DOHH2 (cell line): ENCODE measurements around the gene SNIP1.

Experiments used
- H3F3A ChIP-seq: fragments of 200-600 bp; sonication (generic), shearing (Covaris generic); 2 replicates; pipeline ENCODE4 v1.6.0; 2016; ENCODE audit warnings: antibody characterized with exemption, mild to moderate bottlenecking; ENCODE audit not compliant: control insufficient read depth, insufficient read depth
- H3K27ac ChIP-seq: fragments of 200-600 bp; sonication (generic); 2 replicates; pipeline ENCODE4 v1.5.1; 2014; ENCODE audit warnings: low read depth, mild to moderate bottlenecking, low read length, moderate library complexity
- H3K27me3 ChIP-seq: fragments of 200-600 bp; sonication (generic); 2 replicates; pipeline ENCODE4 v1.6.1; 2014; ENCODE audit warnings: mild to moderate bottlenecking, low read length, mixed read lengths; ENCODE audit not compliant: control insufficient read depth
- H3K36me3 ChIP-seq: fragments of 200-600 bp; sonication (generic); 2 replicates; pipeline ENCODE4 v1.6.1; 2014; ENCODE audit warnings: mild to moderate bottlenecking, low read length, moderate library complexity, mixed read lengths; ENCODE audit not compliant: control insufficient read depth
- H3K4me1 ChIP-seq: fragments of 200-600 bp; sonication (generic); 2 replicates; pipeline ENCODE4 v1.6.1; 2014; ENCODE audit warnings: mild to moderate bottlenecking, low read length, mixed read lengths; ENCODE audit not compliant: control insufficient read depth
- H3K4me2 ChIP-seq: fragments of 200-600 bp; sonication (generic); 2 replicates; pipeline ENCODE4 v1.6.0; 2014; ENCODE audit warnings: mild to moderate bottlenecking, low read length, moderate library complexity
- H3K4me3 ChIP-seq: fragments of 200-600 bp; sonication (generic); 2 replicates; pipeline ENCODE4 v1.5.1; 2014; ENCODE audit warnings: mild to moderate bottlenecking, low read length, mixed read lengths
- H3K79me2 ChIP-seq: fragments of 200-600 bp; sonication (generic); 2 replicates; pipeline ENCODE4 v1.6.1; 2014; ENCODE audit warnings: mild to moderate bottlenecking, low read length, mixed read lengths; ENCODE audit not compliant: control insufficient read depth
- H3K9me2 ChIP-seq: fragments of 200-600 bp; sonication (generic); replicated peaks from 2 replicates; pipeline ENCODE4 v1.6.1; 2014; ENCODE audit warnings: mild to moderate bottlenecking, low read length, mixed read lengths; ENCODE audit not compliant: control insufficient read depth
- H3K9me3 ChIP-seq: fragments of 200-600 bp; sonication (generic); 2 replicates; pipeline ENCODE4 v1.6.1; 2014; ENCODE audit warnings: antibody characterized with exemption, low read length, mixed read lengths; ENCODE audit not compliant: control insufficient read depth, insufficient read depth
- H4K20me1 ChIP-seq: fragments of 200-600 bp; sonication (generic); 2 replicates; pipeline ENCODE4 v1.6.0; 2014; ENCODE audit warnings: low read depth, mild to moderate bottlenecking, antibody characterized with exemption, low read length, moderate library complexity; ENCODE audit not compliant: control insufficient read depth, insufficient read depth
- CTCF ChIP-seq: fragments of 200-600 bp; sonication (generic); IDR thresholded peaks from one replicate; pipeline ENCODE4 v1.5.1; 2014; ENCODE audit warnings: antibody characterized with exemption, mild to moderate bottlenecking, low read depth, low read length; ENCODE audit not compliant: poor library complexity, severe bottlenecking
- EZH2phosphoT487 ChIP-seq: fragments of 200-600 bp; sonication (generic); IDR thresholded peaks from 2 replicates; pipeline ENCODE4 v1.6.1; 2017; ENCODE audit warnings: borderline replicate concordance, mild to moderate bottlenecking, antibody characterized with exemption, low read length, moderate library complexity, mixed read lengths

SNIP1 gene

GRCh38 chr1:37515185-37516034 lies 38.7 kb downstream of the SNIP1 start:
- Histone ChIP-seq H3K4me2 (peak overlapping the region; percentile 97), H3F3A (no peaks in the 10 kb centered on the region), H3K27me3 (no peaks in the 10 kb centered on the region), H3K9me2 (no peaks in the 10 kb centered on the region), H3K4me3 (peak overlapping the region; percentile 94), H3K27ac (peak overlapping the region; percentile 64), H3K36me3 (peaks cover 22% of the 10 kb centered on the region), H3K79me2 (peaks cover 33% of the 10 kb centered on the region), H4K20me1 (no peaks in the 10 kb centered on the region), H3K9me3 (no peaks in the 10 kb centered on the region), H3K4me1 (peaks cover 18% of the 10 kb centered on the region)
- TF ChIP-seq EZH2phosphoT487 (no peak), CTCF (no peak)

- no peaks in the 10 kb centered on the region for H3K9me2 ChIP-seq
- no peaks in the 10 kb centered on the region for H3K9me3 ChIP-seq
- no peaks in the 10 kb centered on the region for H3K27me3 ChIP-seq
- peak within 1 kb of the TSS; percentile 97 for H3K4me2 ChIP-seq
- peak within 1 kb of the TSS; percentile 64 for H3K27ac ChIP-seq
- TF ChIP-seq EZH2phosphoT487 (no peak), CTCF (peak; percentile 78)
- no peaks in the 10 kb centered on the region for H3F3A ChIP-seq
- peaks cover 18% of the 10 kb centered on the region for H3K4me1 ChIP-seq
- H4K20me1 ChIP-seq: no peaks in the 10 kb centered on the region
- peaks cover 33% of the 10 kb centered on the region for H3K79me2 ChIP-seq
- peaks cover 22% of the 10 kb centered on the region for H3K36me3 ChIP-seq
- peak within 1 kb of the TSS; percentile 94 for H3K4me3 ChIP-seq
Measured at GRCh38 chr1:37514350-37515184, 39.5 kb downstream of the SNIP1 start, which contains the start of gene MEAF6. Gene MEAF6 (minus strand): TSS chr1:37514766. CDS start chr1:37514746, 20 bp downstream.

- H3K4me1 ChIP-seq: peaks cover 18% of the 10 kb centered on the region
- H3F3A ChIP-seq: no peaks in the 10 kb centered on the region
- no peaks in the 10 kb centered on the region for H4K20me1 ChIP-seq
- peaks cover 38% of the 10 kb centered on the region for H3K79me2 ChIP-seq
- H3K4me3 ChIP-seq: peak overlapping the region; percentile 94
- no peaks in the 10 kb centered on the region for H3K9me3 ChIP-seq
- no peaks in the 10 kb centered on the region for H3K27me3 ChIP-seq
- no peaks in the 10 kb centered on the region for H3K9me2 ChIP-seq
- H3K36me3 ChIP-seq: peaks cover 28% of the 10 kb centered on the region
- H3K27ac ChIP-seq: peak overlapping the region; percentile 32; the same call in 1 of the 2 replicates
- H3K4me2 ChIP-seq: peak overlapping the region; percentile 97
- TF ChIP-seq EZH2phosphoT487 (no peak), CTCF (no peak)
Measured at GRCh38 chr1:37513795-37514349, 40.2 kb downstream of the SNIP1 start.
